GM18498 (cell line): Measurements from ENCODE around the gene RAPGEF4.

Experiments used
- ATAC-seq: cut with Tn5 transposase; IDR thresholded peaks from one replicate; pipeline ENCODE4 v1.9.1; 2021; ENCODE audit warnings: mild to moderate bottlenecking, moderate library complexity; ENCODE audit not compliant: unreplicated experiment

The RAPGEF4 gene

GRCh38 chr2:172993931-172994717, 258.5 kb downstream of the RAPGEF4 start:
- no peak for ATAC-seq

GRCh38 chr2:172994864-172995263, 259.2 kb downstream of the RAPGEF4 start:
- ATAC-seq, result no peak

- no peak for ATAC-seq
Measured at GRCh38 chr2:172995323-172996244, 259.9 kb downstream of the RAPGEF4 start.

GRCh38 chr2:172996387-172996961, 260.8 kb downstream of the RAPGEF4 start:
- ATAC-seq, result no peak

- no peak for ATAC-seq
Measured at GRCh38 chr2:172997031-172997430, 261.4 kb downstream of the RAPGEF4 start.

- ATAC-seq, result no peak
Measured at GRCh38 chr2:172998547-172999272, 263.1 kb downstream of the RAPGEF4 start.

- ATAC-seq, result no peak
Measured at GRCh38 chr2:172999641-173000386, 264.2 kb downstream of the RAPGEF4 start.

- no peak for ATAC-seq
Measured at GRCh38 chr2:173001664-173002604, 266.3 kb downstream of the RAPGEF4 start.

- no peak for ATAC-seq
Measured at GRCh38 chr2:173002751-173003541, 267.3 kb downstream of the RAPGEF4 start.

- ATAC-seq, result no peak
Measured at GRCh38 chr2:173008786-173009185, 273.1 kb downstream of the RAPGEF4 start.

- ATAC-seq, result no peak
Measured at GRCh38 chr2:173010233-173010632, 274.6 kb downstream of the RAPGEF4 start.

- ATAC-seq, result no peak
Measured at GRCh38 chr2:173016451-173016850, 280.8 kb downstream of the RAPGEF4 start.

GRCh38 chr2:173017646-173018420, 282.2 kb downstream of the RAPGEF4 start:
- ATAC-seq, result no peak

GRCh38 chr2:173019755-173020154, 284.1 kb downstream of the RAPGEF4 start:
- no peak for ATAC-seq

- no peak for ATAC-seq
Measured at GRCh38 chr2:173021939-173022371, 286.3 kb downstream of the RAPGEF4 start.

GRCh38 chr2:173023718-173024117, 288.1 kb downstream of the RAPGEF4 start:
- no peak for ATAC-seq

GRCh38 chr2:173026479-173026878, 290.8 kb downstream of the RAPGEF4 start:
- no peak for ATAC-seq
